ENCODE data around the gene SLC4A2. TPM values are rescaled to one million over a fixed set of nuclear protein-coding genes. Genes with fewer than 3 reads are reported as not detected.

The SLC4A2 gene
- total and polyA plus RNA-seq, 7 experiments from 2014 or later: 7.9 to 125 (median 57.2) TPM

DNA sequence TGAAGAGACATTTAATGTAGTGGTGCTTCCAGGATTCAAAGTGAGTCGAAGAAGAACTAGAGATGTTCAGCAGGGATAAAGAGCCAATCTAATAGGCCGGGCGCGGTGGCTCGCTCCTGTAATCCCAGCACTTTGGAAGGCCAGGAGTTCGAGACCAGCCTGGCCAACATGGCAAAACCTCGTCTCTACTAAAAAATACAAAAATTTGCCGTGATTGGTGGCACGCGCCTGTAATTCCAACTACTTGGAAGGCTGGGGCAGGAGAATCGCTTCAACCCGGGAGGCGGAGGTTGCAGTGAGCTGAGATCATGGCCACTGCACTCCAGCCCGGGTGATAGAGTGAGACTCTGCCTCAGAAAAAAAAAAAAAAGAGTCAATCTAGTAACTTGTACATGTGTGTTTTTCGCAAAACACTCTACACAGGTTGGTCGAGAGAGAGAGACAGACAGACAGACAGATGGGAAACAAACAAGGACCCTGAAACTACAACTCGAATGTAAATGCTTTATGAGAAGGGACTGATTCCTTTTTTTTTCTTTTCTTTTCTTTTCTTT lies 30.4 kb upstream of the SLC4A2 start:
- Mint-ChIP-seq H3K4me1 (peaks cover 20 to 40% (median 29%) of the 10 kb centered on the region in 7 donors), H3K9me3 (no peaks in the 10 kb centered on the region), H3K27ac (peak overlapping the region; percentile 95 to 100 (median 99)), H3K36me3 (peaks cover 0 to 11% (median 0%) of the 10 kb centered on the region in 5 donors), H3K27me3 (peaks cover 0 to 6% (median 0%) of the 10 kb centered on the region in 5 donors), H3K4me3 (peak overlapping the region; percentile 83 to 98 (median 92))
- DNase-seq (no peak), ATAC-seq (no peak)
- intact Hi-C loops (cut with micrococcal nuclease): loop anchor here (1.0 to 10.0 kb wide), 14 partner anchors 11 to 1902 kb away; partner anchors contain the start of genes ABCF2 (in 2 of the 2), FASTK (in 2 of the 2), NUB1 (in 2 of the 2) and ACTR3C (in 1 of the 2)
- Histone ChIP-seq H3K4me3 (ENCODE audit: low read length) (peak overlapping the region; percentile 78), H3K9me3 (ENCODE audit: control insufficient read depth in 2 of 3, low read length in 3 of 3) (no peaks in the 10 kb centered on the region), H3K36me3 (ENCODE audit: control insufficient read depth in 2 of 3, insufficient read depth in 3 of 3, low read length in 3 of 3) (peaks cover 0 to 26% (median 0%) of the 10 kb centered on the region in 3 experiments), H3K27me3 (ENCODE audit: control insufficient read depth in 2 of 2, insufficient read depth in 2 of 2, low read length in 2 of 2) (no peaks in the 10 kb centered on the region), H3K4me1 (ENCODE audit: control insufficient read depth in 2 of 2, insufficient read depth in 2 of 2, low read length in 2 of 2) (peaks cover 6% of the 10 kb centered on the region in 2 donors), H3K27ac (ENCODE audit: low read depth, low read length) (peak overlapping the region; percentile 94)
- POLR2A ChIA-PET: interaction anchor here (0.6 to 1.8 kb wide), 15 partner anchors 11 to 79 kb away, joined by 3 to 28 read pairs (median 7); partner anchors contain the start of genes CDK5, FASTK, SLC4A2 and TMUB1
- CTCF ChIA-PET: interaction anchor here (0.6 to 2.1 kb wide), 9 partner anchors 10 to 80 kb away, joined by 3 to 12 read pairs (median 4); no protein-coding TSS in a partner anchor

DNA sequence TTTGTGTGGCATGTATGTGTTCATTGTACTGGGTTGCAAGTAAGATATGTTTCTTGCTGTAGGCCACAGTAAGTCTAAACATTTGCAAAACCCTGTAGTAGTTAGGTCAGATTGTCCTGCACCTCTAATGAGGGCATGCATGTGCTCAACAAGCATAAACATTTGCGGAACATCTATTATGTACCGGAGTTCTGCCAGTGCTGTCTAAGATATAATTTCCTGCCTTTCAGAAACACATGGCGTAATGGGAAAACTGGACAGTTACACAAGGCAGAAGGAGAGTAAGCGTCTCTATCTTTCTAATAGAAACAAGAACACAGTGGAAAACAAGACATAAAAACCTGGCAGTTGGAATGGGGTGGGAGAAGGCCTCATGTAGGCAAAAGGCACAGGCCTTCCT lies 28.4 kb upstream of the SLC4A2 start:
- POLR2A ChIA-PET: interaction anchor here (1.2 kb wide), 1 partner anchor 52 kb away, joined by 3 read pairs; the partner anchor contains the start of gene TMUB1
- peak overlapping the region in 1 of 10 donors; percentile 19 for H3K4me3 Mint-ChIP-seq

DNA sequence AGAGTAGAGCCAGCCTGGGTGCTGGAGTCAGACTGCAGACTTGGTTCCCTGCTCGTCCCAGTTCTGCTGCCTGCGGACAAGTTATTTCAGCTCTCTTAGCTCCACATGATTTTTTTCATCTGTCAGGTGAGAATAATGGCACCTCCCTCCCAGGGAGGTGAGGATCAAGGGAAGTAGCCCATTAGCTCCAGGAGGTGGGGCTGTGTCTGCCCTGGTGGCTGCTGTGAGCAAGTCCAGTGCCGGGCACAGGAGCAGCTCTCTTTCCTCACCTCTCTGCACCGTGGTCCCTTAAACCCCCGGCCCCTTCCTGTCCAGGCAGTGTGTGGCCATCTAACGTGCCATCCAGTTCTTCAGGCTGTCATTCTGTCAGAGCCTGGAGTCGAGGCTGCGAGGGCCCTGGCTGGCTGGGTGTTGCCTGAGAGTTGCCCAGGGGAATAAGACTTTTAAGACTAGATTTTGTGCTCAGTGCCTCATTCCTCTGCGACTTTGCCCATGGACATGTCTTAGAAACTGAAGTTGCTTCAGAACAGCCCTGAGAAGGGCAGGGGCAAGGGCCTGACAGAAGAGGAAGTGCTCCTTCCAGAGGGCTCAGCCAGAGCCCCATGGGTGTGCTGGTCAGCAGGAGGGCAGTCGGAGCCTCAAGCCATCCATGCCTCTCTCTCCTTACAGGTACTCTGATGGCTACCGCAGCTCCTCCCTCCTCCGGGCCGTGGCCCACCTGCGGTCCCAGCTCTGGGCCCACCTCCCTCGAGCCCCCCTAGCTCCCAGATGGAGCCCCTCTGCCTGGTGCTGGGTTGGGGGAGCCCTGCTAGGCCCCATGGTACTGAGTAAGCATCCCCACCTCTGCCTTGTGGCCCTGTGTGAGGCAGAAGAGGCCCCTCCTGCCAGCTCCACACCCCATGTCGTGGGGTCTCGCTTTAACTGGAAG lies 26.2 kb upstream of the SLC4A2 start:
- intact Hi-C loops (cut with micrococcal nuclease): no loop called here
- CTCF ChIA-PET: interaction anchor here (0.7 to 1.3 kb wide), 3 partner anchors 19 to 88 kb away, joined by 3 to 5 read pairs (median 3); no protein-coding TSS in a partner anchor

More for the DNA sequence above, 28.4 kb upstream of the SLC4A2 start:
- Mint-ChIP-seq H3K4me1 (peaks cover 20 to 40% (median 29%) of the 10 kb centered on the region in 7 donors), H3K36me3 (peaks cover 0 to 11% (median 0%) of the 10 kb centered on the region in 5 donors), H3K9me3 (no peaks in the 10 kb centered on the region), H3K27me3 (peaks cover 0 to 4% (median 0%) of the 10 kb centered on the region in 5 donors), H3K27ac (peak overlapping the region in 2 of 9 donors; percentile 23 to 58)
- intact Hi-C loops (cut with micrococcal nuclease): no loop called here
- H3K4me3 ChIP-seq (ENCODE audit: low read length): no peak overlapping the region
- H3K9me3 ChIP-seq (ENCODE audit: control insufficient read depth in 2 of 3, low read length in 3 of 3): no peaks in the 10 kb centered on the region
- H3K27ac ChIP-seq (ENCODE audit: low read depth, low read length): no peak overlapping the region
- peaks cover 6% of the 10 kb centered on the region in 2 donors for H3K4me1 ChIP-seq (ENCODE audit: control insufficient read depth in 2 of 2, insufficient read depth in 2 of 2, low read length in 2 of 2)
- DNase-seq (no peak), ATAC-seq (no peak)
- peaks cover 0 to 46% (median 12%) of the 10 kb centered on the region in 3 experiments for H3K36me3 ChIP-seq (ENCODE audit: control insufficient read depth in 2 of 3, insufficient read depth in 3 of 3, low read length in 3 of 3)
- H3K27me3 ChIP-seq (ENCODE audit: control insufficient read depth in 2 of 2, insufficient read depth in 2 of 2, low read length in 2 of 2): no peaks in the 10 kb centered on the region
- CTCF ChIA-PET: interaction anchor here (0.6 kb wide), 2 partner anchors 17 to 624 kb away, joined by 3 read pairs; no protein-coding TSS in a partner anchor

GRCh38 chr7:151033864-151034249 lies 25.5 kb upstream of the SLC4A2 start:
- Histone ChIP-seq H3K4me3 (ENCODE audit: low read length) (no peak overlapping the region), H3K27me3 (ENCODE audit: control insufficient read depth in 2 of 2, insufficient read depth in 2 of 2, low read length in 2 of 2) (no peaks in the 10 kb centered on the region), H3K9me3 (ENCODE audit: control insufficient read depth in 2 of 3, low read length in 3 of 3) (no peaks in the 10 kb centered on the region), H3K36me3 (ENCODE audit: control insufficient read depth in 2 of 3, insufficient read depth in 3 of 3, low read length in 3 of 3) (peaks cover 0 to 69% (median 12%) of the 10 kb centered on the region in 3 experiments), H3K4me1 (ENCODE audit: control insufficient read depth in 2 of 2, insufficient read depth in 2 of 2, low read length in 2 of 2) (peaks cover 3% of the 10 kb centered on the region in 2 donors), H3K27ac (ENCODE audit: low read depth, low read length) (no peak overlapping the region)
- DNase-seq (no peak), ATAC-seq (no peak)
- CTCF ChIA-PET: interaction anchor here (0.8 to 1.3 kb wide), 2 partner anchors 19 to 77 kb away, joined by 3 to 5 read pairs; no protein-coding TSS in a partner anchor
- POLR2A ChIA-PET: no interaction called here
- H3K36me3 Mint-ChIP-seq: peaks cover 0 to 17% (median 0%) of the 10 kb centered on the region in 5 donors
- H3K9me3 Mint-ChIP-seq: no peaks in the 10 kb centered on the region
- H3K27me3 Mint-ChIP-seq: no peaks in the 10 kb centered on the region
- intact Hi-C loops (cut with micrococcal nuclease): no loop called here
- peak overlapping the region in 1 of 9 donors; percentile 23 for H3K27ac Mint-ChIP-seq
- no peak overlapping the region for H3K4me3 Mint-ChIP-seq
- peaks cover 9 to 21% (median 17%) of the 10 kb centered on the region in 7 donors for H3K4me1 Mint-ChIP-seq

More for the DNA sequence above, 26.2 kb upstream of the SLC4A2 start:
- Histone ChIP-seq H3K27me3 (ENCODE audit: control insufficient read depth in 2 of 2, insufficient read depth in 2 of 2, low read length in 2 of 2) (no peaks in the 10 kb centered on the region), H3K36me3 (ENCODE audit: control insufficient read depth in 2 of 3, insufficient read depth in 3 of 3, low read length in 3 of 3) (peaks cover 0 to 67% (median 12%) of the 10 kb centered on the region in 3 experiments), H3K4me1 (ENCODE audit: control insufficient read depth in 2 of 2, insufficient read depth in 2 of 2, low read length in 2 of 2) (peaks cover 6% of the 10 kb centered on the region in 2 donors), H3K9me3 (ENCODE audit: control insufficient read depth in 2 of 3, low read length in 3 of 3) (no peaks in the 10 kb centered on the region), H3K27ac (ENCODE audit: low read depth, low read length) (no peak overlapping the region), H3K4me3 (ENCODE audit: low read length) (no peak overlapping the region)
- no peak for DNase-seq
- H3K36me3 Mint-ChIP-seq: peaks cover 0 to 17% (median 0%) of the 10 kb centered on the region in 5 donors
- no peaks in the 10 kb centered on the region for H3K9me3 Mint-ChIP-seq
- peak overlapping the region in 1 of 9 donors; percentile 23 for H3K27ac Mint-ChIP-seq
- H3K4me3 Mint-ChIP-seq: no peak overlapping the region
- H3K4me1 Mint-ChIP-seq: peaks cover 13 to 28% (median 19%) of the 10 kb centered on the region in 7 donors
- POLR2A ChIA-PET: interaction anchor here (0.9 kb wide), 1 partner anchor 23 kb away, joined by 3 read pairs; no protein-coding TSS in a partner anchor
- peaks cover 0 to under 1% (median 0%) of the 10 kb centered on the region in 5 donors for H3K27me3 Mint-ChIP-seq
- no peak for ATAC-seq

DNA sequence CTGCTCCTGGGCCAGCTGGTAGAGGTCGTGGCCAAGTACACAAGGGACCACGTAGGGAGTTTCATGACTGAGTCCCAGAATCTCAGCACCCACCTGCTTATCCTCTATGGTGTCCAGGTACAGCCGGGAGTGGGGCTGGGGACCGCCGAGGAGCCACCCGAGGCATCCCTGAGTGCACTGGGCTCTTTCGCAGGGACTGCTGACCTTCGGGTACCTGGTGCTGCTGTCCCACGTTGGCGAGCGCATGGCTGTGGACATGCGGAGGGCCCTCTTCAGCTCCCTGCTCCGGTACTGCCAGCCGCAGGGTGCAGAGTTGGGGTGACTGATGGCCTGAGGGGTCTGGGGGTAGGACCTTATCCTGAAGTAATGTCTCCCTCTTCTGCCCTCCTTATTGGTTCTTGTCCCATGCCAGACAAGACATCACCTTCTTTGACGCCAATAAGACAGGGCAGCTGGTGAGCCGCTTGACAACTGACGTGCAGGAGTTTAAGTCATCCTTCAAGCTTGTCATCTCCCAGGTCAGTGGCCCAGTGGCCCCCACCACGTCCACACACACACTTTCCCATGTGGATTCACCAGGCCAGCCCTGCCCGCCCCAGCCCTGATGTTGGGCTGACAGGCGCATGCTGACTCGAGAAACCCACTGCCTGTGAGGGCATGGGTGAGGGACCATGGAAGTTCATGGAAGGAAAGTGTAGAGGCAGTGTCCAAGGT lies 24.9 kb upstream of the SLC4A2 start:
- DNase-seq (no peak), ATAC-seq (no peak)
- Histone ChIP-seq H3K27me3 (ENCODE audit: control insufficient read depth in 2 of 2, insufficient read depth in 2 of 2, low read length in 2 of 2) (no peaks in the 10 kb centered on the region), H3K4me1 (ENCODE audit: control insufficient read depth in 2 of 2, insufficient read depth in 2 of 2, low read length in 2 of 2) (no peaks in the 10 kb centered on the region), H3K4me3 (ENCODE audit: low read length) (no peak overlapping the region), H3K36me3 (ENCODE audit: control insufficient read depth in 2 of 3, insufficient read depth in 3 of 3, low read length in 3 of 3) (peaks cover 0 to 69% (median 12%) of the 10 kb centered on the region in 3 experiments), H3K27ac (ENCODE audit: low read depth, low read length) (no peak overlapping the region), H3K9me3 (ENCODE audit: control insufficient read depth in 2 of 3, low read length in 3 of 3) (no peaks in the 10 kb centered on the region)
- Mint-ChIP-seq H3K36me3 (peaks cover 0 to 17% (median 0%) of the 10 kb centered on the region in 5 donors), H3K4me1 (peaks cover 5 to 19% (median 14%) of the 10 kb centered on the region in 7 donors), H3K27ac (no peak overlapping the region), H3K27me3 (no peaks in the 10 kb centered on the region), H3K4me3 (no peak overlapping the region), H3K9me3 (no peaks in the 10 kb centered on the region)
- CTCF ChIA-PET: interaction anchor here (0.8 kb wide), 1 partner anchor 20 kb away, joined by 3 read pairs; no protein-coding TSS in a partner anchor
- intact Hi-C loops (cut with micrococcal nuclease): no loop called here
- POLR2A ChIA-PET: no interaction called here

Data from naive thymus-derived CD4-positive, alpha-beta T cell (primary cell).